H54 (cell line): ENCODE results near the gene KHK.

ENCODE experiments used
- DNase-seq: peaks from one replicate; pipeline ENCODE4 v3.0.0; 2011; ENCODE audit warnings: low spot score, mixed read lengths; ENCODE audit not compliant: insufficient read length
- FAIRE-seq: peaks from 3 replicates; lab custom pipeline; 2011; peaks lifted over from hg19 to GRCh38; lab: Jason Lieb, UNC
- POLR2A ChIP-seq: IDR thresholded peaks from 2 replicates; pipeline ENCODE4 v1.6.1; 2011; ENCODE audit warnings: low read depth, mild to moderate bottlenecking, low read length

Gene KHK

DNA sequence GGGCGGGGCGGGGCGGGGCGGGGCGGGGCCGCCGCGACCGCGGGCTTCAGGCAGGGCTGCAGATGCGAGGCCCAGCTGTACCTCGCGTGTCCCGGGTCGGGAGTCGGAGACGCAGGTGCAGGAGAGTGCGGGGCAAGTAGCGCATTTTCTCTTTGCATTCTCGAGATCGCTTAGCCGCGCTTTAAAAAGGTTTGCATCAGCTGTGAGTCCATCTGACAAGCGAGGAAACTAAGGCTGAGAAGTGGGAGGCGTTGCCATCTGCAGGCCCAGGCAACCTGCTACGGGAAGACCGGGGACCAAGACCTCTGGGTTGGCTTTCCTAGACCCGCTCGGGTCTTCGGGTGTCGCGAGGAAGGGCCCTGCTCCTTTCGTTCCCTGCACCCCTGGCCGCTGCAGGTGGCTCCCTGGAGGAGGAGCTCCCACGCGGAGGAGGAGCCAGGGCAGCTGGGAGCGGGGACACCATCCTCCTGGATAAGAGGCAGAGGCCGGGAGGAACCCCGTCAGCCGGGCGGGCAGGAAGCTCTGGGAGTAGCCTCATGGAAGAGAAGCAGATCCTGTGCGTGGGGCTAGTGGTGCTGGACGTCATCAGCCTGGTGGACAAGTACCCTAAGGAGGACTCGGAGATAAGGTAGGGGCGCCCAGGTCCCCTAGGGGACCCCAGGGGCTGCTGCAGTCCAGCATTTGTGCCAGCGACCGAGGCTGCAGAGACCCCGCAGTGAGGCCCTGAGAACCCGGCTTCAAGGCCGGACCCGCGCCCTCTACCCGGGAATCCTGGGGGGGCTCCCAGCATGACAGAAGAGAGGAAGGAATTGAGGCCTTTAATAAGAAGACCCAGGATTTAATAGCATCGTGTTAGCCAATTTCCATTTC lies at the start of gene KHK:
Gene KHK (plus strand): TSS at position 49 of the 870 bp plus-strand sequence. CDS start 488 bp downstream, at position 537.
- FAIRE-seq (no peak), DNase-seq (peak; percentile 74)
- TF ChIP-seq POLR2A, result no peak

DNA sequence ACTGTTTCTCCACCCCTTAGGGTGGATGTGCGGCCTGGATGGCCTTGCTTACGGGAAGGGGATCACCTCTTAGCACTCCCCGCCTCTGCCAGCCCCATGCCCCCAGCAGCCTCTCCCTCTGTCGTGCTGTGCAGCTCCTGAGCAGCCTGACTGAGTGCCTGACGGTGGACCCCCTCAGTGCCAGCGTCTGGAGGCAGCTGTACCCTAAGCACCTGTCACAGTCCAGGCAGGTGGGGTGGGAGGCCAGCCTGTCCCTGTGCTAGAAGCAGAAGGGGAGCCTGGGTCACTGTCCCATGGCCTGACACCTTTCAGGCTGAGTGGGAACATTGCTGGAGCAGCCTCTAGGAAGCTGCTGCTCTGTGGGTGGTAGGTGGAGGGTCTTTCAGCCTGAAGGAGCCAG lies 48.6 kb upstream of the KHK start:
- TF ChIP-seq POLR2A, result no peak
- no peak for FAIRE-seq
- DNase-seq, result no peak

DNA sequence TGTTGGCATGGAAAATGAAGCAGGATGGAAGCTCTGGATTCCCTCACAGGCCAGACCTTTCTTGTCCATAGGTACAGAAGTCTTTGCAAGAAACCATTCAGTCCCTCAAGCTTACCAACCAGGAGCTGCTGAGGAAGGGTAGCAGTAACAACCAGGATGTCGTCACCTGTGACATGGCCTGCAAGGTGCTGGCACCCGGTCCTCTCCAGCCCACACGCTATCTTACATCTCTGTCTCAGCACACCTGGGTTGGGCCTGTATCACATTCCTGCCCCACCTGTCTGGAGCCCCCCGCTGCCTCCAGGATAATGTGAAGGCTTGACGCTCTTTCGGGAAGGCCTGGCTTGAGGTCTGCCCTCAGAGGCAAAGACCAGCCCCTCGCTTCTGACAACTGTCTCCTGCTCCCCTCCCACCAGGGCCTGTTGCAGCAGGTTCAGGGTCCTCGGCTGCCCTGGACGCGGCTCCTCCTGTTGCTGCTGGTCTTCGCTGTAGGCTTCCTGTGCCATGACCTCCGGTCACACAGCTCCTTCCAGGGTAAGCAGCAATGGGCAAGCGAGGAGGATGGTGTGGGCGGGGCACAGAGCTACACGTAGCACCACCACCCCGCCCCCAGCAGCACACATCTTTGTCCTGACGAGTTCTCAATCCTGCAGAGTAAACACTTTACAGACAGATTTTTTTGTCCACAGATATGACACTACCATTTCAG lies 47.8 kb upstream of the KHK start:
- no peak for DNase-seq
- no peak for TF ChIP-seq POLR2A
- no peak for FAIRE-seq

DNA sequence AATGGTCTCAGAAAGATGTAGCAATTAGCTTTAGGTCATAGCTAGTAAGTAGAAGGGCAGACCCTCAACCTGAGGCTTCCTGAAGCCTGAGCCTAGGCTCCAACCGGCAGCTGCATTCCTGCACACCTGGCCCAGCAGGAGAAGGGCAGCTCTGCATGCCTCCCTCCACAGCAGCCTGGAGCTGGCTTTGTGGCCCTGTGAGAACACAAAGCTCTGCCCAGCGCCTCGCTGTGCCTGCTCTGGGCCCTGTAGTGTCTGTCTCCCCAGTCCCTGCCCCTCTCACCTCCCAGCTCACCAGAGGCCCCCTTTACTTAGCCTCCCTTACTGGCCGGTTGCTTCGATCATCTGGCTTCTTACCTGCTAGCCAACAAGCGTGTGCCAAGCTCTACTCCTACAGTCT lies 47.1 kb upstream of the KHK start:
- TF ChIP-seq POLR2A, result no peak
- DNase-seq (no peak), FAIRE-seq (no peak)

DNA sequence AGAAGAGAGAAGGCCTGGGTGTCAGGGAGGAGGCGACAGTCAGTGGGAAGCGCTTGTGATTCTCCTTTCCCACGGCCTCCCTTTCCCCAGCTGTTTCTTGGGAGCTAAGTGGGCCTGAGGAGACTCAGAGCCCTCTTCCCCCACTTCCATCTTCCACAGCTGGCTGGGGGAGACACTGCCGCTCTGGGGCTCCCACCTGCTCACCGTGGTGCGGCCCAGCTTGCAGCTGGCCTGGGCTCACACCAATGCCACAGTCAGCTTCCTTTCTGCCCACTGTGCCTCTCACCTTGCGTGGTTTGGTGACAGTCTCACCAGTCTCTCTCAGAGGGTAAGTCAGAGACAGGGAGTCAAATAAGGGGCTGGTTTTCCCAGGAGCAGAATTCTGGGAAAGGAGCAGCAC lies 46.7 kb upstream of the KHK start:
- no peak for TF ChIP-seq POLR2A
- DNase-seq (no peak), FAIRE-seq (no peak)

DNA sequence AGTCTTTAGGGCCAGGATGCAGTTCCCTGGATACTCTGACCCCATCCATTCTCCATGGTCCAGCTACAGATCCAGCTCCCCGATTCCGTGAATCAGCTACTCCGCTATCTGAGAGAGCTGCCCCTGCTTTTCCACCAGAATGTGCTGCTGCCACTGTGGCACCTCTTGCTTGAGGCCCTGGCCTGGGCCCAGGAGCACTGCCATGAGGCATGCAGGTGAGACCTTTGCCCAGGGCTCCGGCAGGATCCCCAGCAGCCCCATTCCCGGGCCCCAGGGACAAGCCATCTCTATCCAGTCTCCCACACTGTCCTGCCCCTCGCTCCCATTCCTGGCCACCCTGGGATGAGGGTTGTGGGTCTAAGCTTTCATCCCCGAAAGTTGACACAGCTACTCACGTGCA lies 46.3 kb upstream of the KHK start:
- no peak for TF ChIP-seq POLR2A
- DNase-seq, result no peak
- FAIRE-seq, result no peak

DNA sequence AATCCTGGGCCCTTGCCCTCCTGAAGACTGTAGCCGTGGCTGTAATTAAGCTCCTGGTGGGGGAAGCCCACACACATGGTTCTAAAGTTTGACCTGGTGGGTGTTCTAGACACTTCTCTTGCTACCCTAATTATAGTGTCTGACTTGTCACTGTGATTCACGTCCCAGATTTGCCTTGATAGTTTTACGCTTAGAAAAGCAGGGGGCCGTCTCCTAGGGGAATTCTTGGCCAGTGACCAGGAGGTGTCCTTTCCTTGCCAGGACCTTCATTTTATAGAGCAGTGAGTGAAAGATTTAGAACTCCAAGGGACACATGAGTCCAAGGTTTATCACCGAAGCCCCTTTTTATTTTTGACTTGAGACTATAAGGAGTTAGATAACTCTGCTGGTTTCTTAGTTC lies 44.8 kb upstream of the KHK start:
- no peak for TF ChIP-seq POLR2A
- no peak for DNase-seq
- FAIRE-seq, result no peak

DNA sequence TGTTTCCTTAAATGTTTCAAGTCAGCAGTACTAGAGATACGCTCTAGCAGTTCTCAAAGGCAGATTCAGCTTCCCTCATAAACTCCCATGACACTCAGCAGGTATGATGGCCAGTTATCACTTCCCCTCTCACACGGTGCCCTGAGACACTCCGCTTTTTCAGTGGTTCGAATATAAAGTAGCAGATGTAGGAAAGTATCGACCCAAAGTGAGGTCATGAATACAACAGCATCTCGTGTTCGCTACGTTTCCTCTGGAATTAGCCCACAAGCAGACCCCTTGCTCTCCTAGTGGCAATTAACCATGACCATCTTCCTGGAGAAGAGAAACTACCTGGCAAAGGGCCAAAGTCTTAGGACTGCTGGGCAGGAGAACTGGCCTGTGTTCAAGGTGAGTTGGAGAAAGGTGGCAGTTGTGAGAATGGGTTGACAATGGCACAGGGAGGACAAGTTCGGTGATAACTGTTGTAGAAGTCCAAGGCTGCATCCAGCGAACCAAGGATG lies 44.4 kb upstream of the KHK start:
- FAIRE-seq (no peak), DNase-seq (no peak)
- no peak for TF ChIP-seq POLR2A

DNA sequence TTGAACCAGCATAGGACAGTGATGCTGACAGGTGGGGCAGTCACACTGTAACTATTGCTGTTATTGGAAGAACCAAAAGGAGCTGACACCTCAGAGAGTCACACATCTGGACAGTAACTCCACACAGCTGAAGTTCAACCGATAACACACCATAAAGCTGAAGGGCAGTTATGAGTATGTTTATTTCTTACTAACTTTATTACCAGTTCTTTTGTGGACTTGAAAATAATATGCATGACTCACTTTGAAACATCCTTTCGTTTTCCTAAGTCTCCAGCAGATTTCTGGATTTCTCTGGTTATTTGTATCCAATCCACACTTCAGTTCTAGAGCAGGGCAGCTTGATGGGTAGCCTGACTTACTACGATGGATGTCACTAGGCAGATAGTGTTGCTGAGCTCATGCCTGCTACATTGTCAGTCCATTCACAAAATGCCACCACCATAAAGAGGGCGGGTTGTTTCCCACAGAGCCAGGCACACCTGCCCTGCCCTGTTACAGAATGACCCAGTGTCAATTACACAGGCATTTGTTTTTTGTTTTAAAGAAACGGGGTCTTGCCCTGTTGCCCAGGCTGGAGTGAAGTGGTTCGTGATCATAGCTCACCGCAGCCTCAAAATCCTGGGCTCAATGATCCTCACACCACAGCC lies 43.5 kb upstream of the KHK start:
- no peak for FAIRE-seq
- no peak for TF ChIP-seq POLR2A
- DNase-seq, result no peak

DNA sequence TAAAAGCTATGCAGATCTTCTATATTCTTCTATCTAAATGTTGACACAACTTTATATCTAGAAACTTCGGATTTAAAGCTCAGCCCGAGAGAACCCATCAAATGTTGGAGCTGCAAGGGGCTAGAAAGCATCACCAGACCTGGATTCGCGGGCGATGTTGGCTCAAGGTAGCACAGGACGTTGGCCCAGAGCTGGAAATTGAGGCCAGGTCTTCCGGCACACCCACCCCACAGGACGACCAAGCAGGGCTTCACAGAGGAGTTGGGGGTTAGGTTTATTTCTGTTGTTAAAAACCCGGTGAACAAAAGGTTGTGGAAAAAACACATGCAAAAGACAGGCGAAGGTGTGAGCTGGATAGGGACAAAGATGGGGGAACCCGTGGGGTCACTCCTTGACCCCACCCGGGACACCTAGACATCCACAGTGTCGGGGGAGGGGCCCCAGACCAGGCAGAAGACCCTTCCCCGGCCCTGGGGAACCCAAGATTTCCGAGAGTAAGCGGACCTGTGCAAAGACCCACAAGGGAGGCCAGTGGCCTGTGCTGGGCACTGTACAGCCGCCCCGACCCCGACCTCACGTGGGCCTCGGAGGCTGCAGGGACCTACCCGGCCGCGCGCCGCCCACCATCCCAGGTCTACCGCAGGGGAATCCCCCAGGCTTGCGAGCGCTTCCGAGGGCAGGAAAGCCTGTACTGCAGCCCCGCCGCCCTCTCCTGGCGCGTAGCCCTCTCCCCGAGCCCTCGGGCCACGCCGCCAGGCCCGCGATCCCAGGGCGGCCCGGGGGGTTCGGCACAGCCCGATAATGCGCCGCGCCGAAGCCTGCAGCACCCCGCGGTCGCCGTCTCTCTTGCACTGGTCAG lies 36.9 kb upstream of the KHK start:
- no peak for FAIRE-seq
- no peak for TF ChIP-seq POLR2A
- peak; percentile 53 for DNase-seq

DNA sequence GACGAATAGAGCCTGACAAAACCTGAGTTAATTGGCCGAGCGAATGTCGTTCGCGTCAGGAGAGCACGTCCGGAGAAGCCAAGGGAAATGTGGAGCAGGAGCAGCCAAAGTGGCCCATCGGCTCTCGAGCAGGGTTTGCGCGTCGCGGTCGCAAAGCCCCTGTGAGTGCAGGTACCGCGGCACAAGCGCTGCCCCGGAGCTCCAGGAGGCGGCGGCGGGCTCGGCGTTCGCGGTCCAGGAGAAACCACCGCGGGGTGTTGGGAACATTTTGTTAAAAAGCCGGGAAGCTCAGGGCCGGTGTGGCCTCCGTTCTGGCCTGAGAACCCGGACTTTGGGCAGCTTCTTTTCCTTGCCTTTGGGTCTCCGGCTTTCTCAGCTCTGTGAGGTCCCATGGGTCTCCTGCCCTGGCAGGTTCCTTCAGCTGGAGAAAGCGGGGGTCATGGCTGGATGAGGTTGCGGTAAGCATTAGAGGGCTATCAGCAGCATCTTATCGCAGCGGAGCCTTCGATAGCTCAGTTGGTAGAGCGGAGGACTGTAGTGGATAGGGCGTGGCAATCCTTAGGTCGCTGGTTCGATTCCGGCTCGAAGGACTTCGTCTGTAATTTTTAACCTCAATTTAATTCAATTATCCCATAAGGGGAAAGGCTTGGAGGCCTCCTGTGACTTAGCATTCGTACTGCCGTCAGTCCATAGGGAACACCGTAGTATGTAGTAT lies 36.1 kb upstream of the KHK start:
- DNase-seq, result peak; percentile 80
- peak; percentile 92 for TF ChIP-seq POLR2A
- peak; percentile 78 for FAIRE-seq
